HEK293 (cell line): ENCODE data around the gene CYB5R3.

Experiments used
- SETDB1 ChIP-seq: IDR thresholded peaks from one replicate; pipeline ENCODE4 v1.6.1; 2017; ENCODE audit warnings: mild to moderate bottlenecking, low read length, moderate library complexity, mixed read lengths; ENCODE audit not compliant: insufficient read length
- ZNF174 ChIP-seq: fragments of 450-650 bp; formaldehyde crosslinking; IDR thresholded peaks from 2 replicates; pipeline ENCODE4 v1.5.0; 2017; ENCODE audit warnings: missing biosample characterization, mild to moderate bottlenecking, missing genetic modification characterization
- ZNF362 ChIP-seq: fragments of 450-650 bp; formaldehyde crosslinking; IDR thresholded peaks from 2 replicates; pipeline ENCODE4 v1.5.1; 2016; ENCODE audit warnings: missing biosample characterization, missing genetic modification characterization
- ZNF548 ChIP-seq: fragments of 450-650 bp; formaldehyde crosslinking; IDR thresholded peaks from 2 replicates; pipeline ENCODE4 v1.5.1; 2016; ENCODE audit warnings: missing biosample characterization, missing genetic modification characterization
- ZNF561 ChIP-seq: fragments of 450-650 bp; IDR thresholded peaks from 2 replicates; pipeline ENCODE4 v1.5.1; 2018; ENCODE audit warnings: missing biosample characterization, missing genetic modification characterization, borderline replicate concordance

- TF ChIP-seq ZNF561 (tag by site-specific recombination) (no peak), SETDB1 (no peak), ZNF174 (tag by site-specific recombination) (no peak), ZNF362 (no peak), ZNF548 (tag by site-specific recombination) (no peak)
These were observed 35.4 kb upstream of the CYB5R3 start for GRCh38 chr22:42684462-42685195.
